ENCODE data around the gene CEPT1. TPM values are rescaled to one million over a fixed set of nuclear protein-coding genes. Genes with fewer than 3 reads are reported as not detected.

Gene CEPT1
- total RNA-seq, 4 donors from 2014 or later = 30.3 to 37.8 (median 32.8) TPM

DNA sequence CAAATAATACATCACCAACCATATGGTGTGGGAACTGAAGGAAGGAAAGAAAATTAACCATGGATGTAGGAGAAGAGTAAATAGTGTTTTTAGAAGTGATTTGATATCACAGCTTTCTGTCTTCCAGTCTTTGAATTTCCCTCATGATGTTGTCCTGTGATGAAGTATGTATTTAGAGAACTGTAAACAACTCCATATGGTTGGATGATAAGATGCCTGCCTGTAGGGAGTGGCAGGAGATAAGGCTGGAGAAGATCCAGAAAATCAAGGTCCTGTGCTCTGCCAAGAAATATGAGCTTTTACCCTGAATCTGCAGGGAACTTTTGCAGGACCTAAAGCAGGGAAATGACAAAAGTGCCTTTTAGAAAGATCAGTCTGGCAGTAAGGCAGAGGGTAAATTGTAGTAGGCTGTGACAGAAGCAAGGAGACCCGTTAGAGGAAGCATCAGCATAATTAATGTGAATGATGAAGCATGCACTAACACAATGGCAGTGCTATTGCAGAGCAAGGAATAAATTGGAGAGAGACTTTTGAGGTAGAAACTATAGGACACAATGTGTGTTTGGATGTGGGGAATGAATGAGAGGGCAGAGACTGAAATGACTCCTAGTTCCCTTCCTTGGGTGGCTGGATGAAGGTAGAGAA lies 21.9 kb downstream of the CEPT1 start:
- H3K9me3 ChIP-seq = no peaks in the 10 kb centered on the region
- WGBS, 2 donors = 28 to 39% methylated on average over 1 of the region's 1 CpG
- H3K27me3 ChIP-seq = no peaks in the 10 kb centered on the region
- no peak overlapping the region for H3K4me3 ChIP-seq
- no peak for DNase-seq (ENCODE audit: low spot score in 2 of 2)
- H3K4me1 ChIP-seq = peaks cover 0 to 2% (median 0%) of the 10 kb centered on the region in 4 donors
- H3K36me3 ChIP-seq = peaks cover 0 to 46% (median 0%) of the 10 kb centered on the region in 3 donors
- no peak overlapping the region for H3K27ac ChIP-seq
- TF ChIP-seq EP300 (IDR thresholded peaks at IDR 0.05) = no peak
- TF ChIP-seq POLR2A (IDR thresholded peaks at IDR 0.05) = no peak
- no peak for TF ChIP-seq CTCF (IDR thresholded peaks at IDR 0.05)

- WGBS, 2 donors = 90 to 93% methylated on average over 2 of the region's 2 CpGs
- Histone ChIP-seq H3K4me3 (no peak overlapping the region), H3K27ac (no peak overlapping the region), H3K9me3 (no peaks in the 10 kb centered on the region), H3K4me1 (no peaks in the 10 kb centered on the region), H3K36me3 (peaks cover 0 to 40% (median 0%) of the 10 kb centered on the region in 3 donors), H3K27me3 (no peaks in the 10 kb centered on the region)
- TF ChIP-seq EP300 (IDR thresholded peaks at IDR 0.05) (no peak), POLR2A (IDR thresholded peaks at IDR 0.05) (no peak), CTCF (IDR thresholded peaks at IDR 0.05) (no peak)
- DNase-seq (ENCODE audit: low spot score in 2 of 2) = no peak
Observed at GRCh38 chr1:111162488-111162880, 22.5 kb downstream of the CEPT1 start.

GRCh38 chr1:111163363-111163762 lies 23.3 kb downstream of the CEPT1 start:
- 95 to 96% methylated on average over 4 of the region's 4 CpGs for WGBS, 2 donors
- no peak for TF ChIP-seq EP300 (IDR thresholded peaks at IDR 0.05)
- TF ChIP-seq POLR2A (IDR thresholded peaks at IDR 0.05) = no peak
- no peak for TF ChIP-seq CTCF (IDR thresholded peaks at IDR 0.05)

GRCh38 chr1:111164151-111164550 lies 24.1 kb downstream of the CEPT1 start:
- no peaks in the 10 kb centered on the region for H3K27me3 ChIP-seq
- WGBS, 2 donors = 94 to 95% methylated on average over 2 of the region's 2 CpGs
- H3K9me3 ChIP-seq = no peaks in the 10 kb centered on the region
- H3K4me1 ChIP-seq = no peaks in the 10 kb centered on the region
- peaks cover 0 to 52% (median 0%) of the 10 kb centered on the region in 3 donors for H3K36me3 ChIP-seq
- H3K4me3 ChIP-seq = no peak overlapping the region
- TF ChIP-seq CTCF (IDR thresholded peaks at IDR 0.05) = no peak
- TF ChIP-seq EP300 (IDR thresholded peaks at IDR 0.05) = no peak
- no peak overlapping the region for H3K27ac ChIP-seq
- DNase-seq (ENCODE audit: low spot score in 2 of 2) = no peak

More at GRCh38 chr1:111163363-111163762, 23.3 kb downstream of the CEPT1 start:
- Histone ChIP-seq H3K4me3 (no peak overlapping the region), H3K36me3 (peaks cover 0 to 46% (median 0%) of the 10 kb centered on the region in 3 donors), H3K9me3 (no peaks in the 10 kb centered on the region), H3K4me1 (no peaks in the 10 kb centered on the region), H3K27me3 (no peaks in the 10 kb centered on the region), H3K27ac (no peak overlapping the region)
- no peak for DNase-seq (ENCODE audit: low spot score in 2 of 2)

GRCh38 chr1:111172463-111172862 lies 32.4 kb downstream of the CEPT1 start:
- H3K4me3 ChIP-seq = no peak overlapping the region
- no peaks in the 10 kb centered on the region for H3K27me3 ChIP-seq
- no peaks in the 10 kb centered on the region for H3K9me3 ChIP-seq
- TF ChIP-seq EP300 (IDR thresholded peaks at IDR 0.05) = no peak
- TF ChIP-seq CTCF (IDR thresholded peaks at IDR 0.05) = no peak
- TF ChIP-seq POLR2A (IDR thresholded peaks at IDR 0.05) = no peak
- H3K27ac ChIP-seq = no peak overlapping the region
- peaks cover 0 to 50% (median 0%) of the 10 kb centered on the region in 3 donors for H3K36me3 ChIP-seq
- no peak for DNase-seq (ENCODE audit: low spot score in 2 of 2)
- no peaks in the 10 kb centered on the region for H3K4me1 ChIP-seq

Measured in tibial nerve (tissue), 4 donors.